RWPE2 (cell line): ENCODE results near the gene DAAM2.

Experiments
- ATAC-seq: fragments of 200-7000 bp; cut with Tn5 transposase; 3 replicates; pipeline ENCODE4 v1.9.1; 2021; ENCODE audit warnings: low read depth
- DNase-seq: peaks from one replicate; pipeline ENCODE4 v3.0.0-alpha.2; 2020; ENCODE audit warnings: low spot score
- H3K27ac ChIP-seq: fragments of 450-650 bp; 2 replicates; pipeline ENCODE4 v1.5.1; 2017; ENCODE audit warnings: mild to moderate bottlenecking; ENCODE audit not compliant: poor library complexity, severe bottlenecking
- H3K27me3 ChIP-seq: fragments of 250-450 bp; sonication (Bioruptor Pico); 2 replicates; pipeline ENCODE4 v1.5.1; 2021; ENCODE audit warnings: mild to moderate bottlenecking, moderate library complexity; ENCODE audit not compliant: insufficient read depth, poor library complexity, severe bottlenecking
- H3K36me3 ChIP-seq: fragments of 250-450 bp; sonication (Bioruptor Pico); 2 replicates; pipeline ENCODE4 v1.5.1; 2020; ENCODE audit warnings: low read depth, mild to moderate bottlenecking, moderate library complexity
- H3K4me1 ChIP-seq: fragments of 250-450 bp; sonication (Bioruptor Pico); 2 replicates; pipeline ENCODE4 v1.5.1; 2021; ENCODE audit warnings: mild to moderate bottlenecking, moderate library complexity; ENCODE audit not compliant: insufficient read depth, poor library complexity, severe bottlenecking
- H3K4me3 ChIP-seq: fragments of 250-450 bp; sonication (Bioruptor Pico); 2 replicates; pipeline ENCODE4 v1.5.1; 2021; ENCODE audit warnings: mild to moderate bottlenecking, moderate library complexity; ENCODE audit not compliant: severe bottlenecking
- H3K9me3 ChIP-seq: fragments of 250-450 bp; sonication (Bioruptor Pico); 2 replicates; pipeline ENCODE4 v1.5.1; 2021; ENCODE audit warnings: mild to moderate bottlenecking, moderate library complexity; ENCODE audit not compliant: severe bottlenecking
- CTCF ChIP-seq: fragments of 450-650 bp; IDR thresholded peaks from one replicate; pipeline ENCODE4 v1.5.1; 2017; ENCODE audit warnings: mild to moderate bottlenecking, moderate library complexity; ENCODE audit not compliant: poor library complexity, severe bottlenecking

The DAAM2 gene

GRCh38 chr6:39912446-39912845 lies 120.3 kb downstream of the DAAM2 start:
- H3K27ac ChIP-seq, result no peak overlapping the region
- H3K9me3 ChIP-seq, result no peaks in the 10 kb centered on the region
- no peak for TF ChIP-seq CTCF
- ATAC-seq (no peak), DNase-seq (no peak)
- no peaks in the 10 kb centered on the region for H3K27me3 ChIP-seq
- H3K36me3 ChIP-seq, result no peaks in the 10 kb centered on the region
- no peaks in the 10 kb centered on the region for H3K4me1 ChIP-seq
- H3K4me3 ChIP-seq, result no peak overlapping the region

- H3K36me3 ChIP-seq, result no peaks in the 10 kb centered on the region
- DNase-seq (no peak), ATAC-seq (no peak)
- no peak overlapping the region for H3K27ac ChIP-seq
- H3K27me3 ChIP-seq, result no peaks in the 10 kb centered on the region
- H3K9me3 ChIP-seq, result no peaks in the 10 kb centered on the region
- no peaks in the 10 kb centered on the region for H3K4me1 ChIP-seq
- H3K4me3 ChIP-seq, result no peak overlapping the region
- no peak for TF ChIP-seq CTCF
Observed at GRCh38 chr6:39913391-39913916, 121.3 kb downstream of the DAAM2 start.

- no peak for TF ChIP-seq CTCF
- no peaks in the 10 kb centered on the region for H3K9me3 ChIP-seq
- H3K4me1 ChIP-seq, result no peaks in the 10 kb centered on the region
- H3K4me3 ChIP-seq, result no peak overlapping the region
- DNase-seq (no peak), ATAC-seq (no peak)
- no peaks in the 10 kb centered on the region for H3K36me3 ChIP-seq
- no peak overlapping the region for H3K27ac ChIP-seq
- no peaks in the 10 kb centered on the region for H3K27me3 ChIP-seq
Observed at GRCh38 chr6:39914239-39914638, 122.1 kb downstream of the DAAM2 start.

- Histone ChIP-seq H3K4me3 (no peak overlapping the region), H3K27ac (no peak overlapping the region), H3K27me3 (no peaks in the 10 kb centered on the region), H3K36me3 (no peaks in the 10 kb centered on the region), H3K4me1 (no peaks in the 10 kb centered on the region), H3K9me3 (no peaks in the 10 kb centered on the region)
- TF ChIP-seq CTCF, result no peak
- ATAC-seq (no peak), DNase-seq (no peak)
Observed at GRCh38 chr6:39915866-39916265, 123.7 kb downstream of the DAAM2 start.

- no peaks in the 10 kb centered on the region for H3K4me1 ChIP-seq
- no peaks in the 10 kb centered on the region for H3K27me3 ChIP-seq
- no peak overlapping the region for H3K4me3 ChIP-seq
- no peaks in the 10 kb centered on the region for H3K9me3 ChIP-seq
- TF ChIP-seq CTCF, result no peak
- ATAC-seq (no peak), DNase-seq (no peak)
- no peaks in the 10 kb centered on the region for H3K36me3 ChIP-seq
- no peak overlapping the region for H3K27ac ChIP-seq
Observed at GRCh38 chr6:39917329-39917728, 125.2 kb downstream of the DAAM2 start.
